Spleen (tissue), 11 donors: ENCODE data around the gene PARD3B. TPM values are rescaled to one million over a fixed set of nuclear protein-coding genes. Genes with fewer than 3 reads are reported as not detected.

ENCODE experiments used
- DNase-seq: peaks from one replicate; pipeline ENCODE4 v3.0.0-alpha.2; 2020
- H3K27ac ChIP-seq, 8 donors: fragments of 200-600 bp; sonication (generic) in 7 of 8; 1 replicate in 4 of 8; 2 replicates in 4 of 8; pipeline versions ENCODE4 v1.5.0 to v1.8.0; 2016 to 2021; ENCODE audit warnings: inconsistent platforms in 4 of 8, mild to moderate bottlenecking in 4 of 8, moderate library complexity in 1 of 8
- H3K27me3 ChIP-seq, 7 donors: fragments of 200-600 bp; sonication (generic) in 6 of 7; replicated peaks in 1 of 7; 1 replicate in 4 of 7; 2 replicates in 3 of 7; pipeline versions ENCODE4 v1.5.0 to v1.8.0; 2016 to 2021; ENCODE audit warnings: inconsistent platforms in 3 of 7, mild to moderate bottlenecking in 1 of 7
- H3K36me3 ChIP-seq, 6 donors: fragments of 200-600 bp; sonication (generic) in 5 of 6; 1 replicate in 4 of 6; 2 replicates in 2 of 6; pipeline versions ENCODE4 v1.5.0 to v1.8.0; 2016 to 2021; ENCODE audit warnings: inconsistent platforms in 2 of 6
- H3K4me1 ChIP-seq, 6 donors: fragments of 200-600 bp; sonication (generic) in 5 of 6; 1 replicate in 3 of 6; 2 replicates in 3 of 6; pipeline versions ENCODE4 v1.5.0 to v1.8.0; 2016 to 2021; ENCODE audit warnings: inconsistent platforms in 3 of 6
- H3K4me3 ChIP-seq, 8 donors: fragments of 200-600 bp; sonication (generic) in 7 of 8; 1 replicate in 4 of 8; 2 replicates in 4 of 8; pipeline versions ENCODE4 v1.5.0 to v1.8.0; 2016 to 2021; ENCODE audit warnings: inconsistent platforms in 4 of 8, mild to moderate bottlenecking in 4 of 8, moderate library complexity in 2 of 8
- H3K9me3 ChIP-seq, 8 donors: fragments of 200-600 bp; sonication (generic) in 7 of 8; 1 replicate in 4 of 8; 2 replicates in 4 of 8; pipeline versions ENCODE4 v1.5.0 to v1.8.0; 2016 to 2021; ENCODE audit warnings: inconsistent platforms in 4 of 8
- POLR2A ChIP-seq, 3 donors: fragments of 450-650 bp; IDR thresholded peaks; one replicate each; pipeline ENCODE4 v1.5.1; 2017; ENCODE audit warnings: antibody characterized with exemption in 3 of 3, mild to moderate bottlenecking in 1 of 3
- POLR2AphosphoS5 ChIP-seq, 3 donors: sonication (generic); formaldehyde crosslinking; IDR thresholded peaks; one replicate each; pipeline ENCODE4 v1.5.1; 2017; ENCODE audit warnings: antibody characterized with exemption in 3 of 3
- WGBS, 5 donors: extraction: QIAGEN DNeasy Blood & Tissue Kit in 3 of 5; methylation state at CpG; one replicate each; pipeline versions ENCODE4 v1.1.5 to v1.1.7; 2013 to 2018; 5-methylcytosine and 5-hydroxymethylcytosine counted together
- intact Hi-C: fragments of 100-400 bp; cut with DNase I; formaldehyde crosslinking; loops from one replicate; pipeline ENCODE4 v1.15.0; 2023; ENCODE audit warnings: low total_unique reads
- polyA plus RNA-seq, 3 donors: library from polyadenylated mRNA; stranded (reverse); fragments of 200-250 nt; gene quantifications; one replicate each; pipeline ENCODE4 v1.2.1, GENCODE V29; 2013
- total RNA-seq, 7 donors: library from RNA; depleted of rRNA in 3 of 7; stranded (reverse); fragments of >200 nt in 3 of 7; fragmentation: NEBNext Ultra II Directional in 4 of 7; extraction: Animal tissue kit (Norgen Biotek cat#: 25700) in 4 of 7; gene quantifications; one replicate each; pipeline versions ENCODE4 v1.1.0 to v1.2.1, GENCODE V29; 2016 to 2021
- TF ChIP-seq, protein P1 (sequence below), 11 experiments: fragments of 200-600 bp in 7 of 11; fragments of 450-650 bp in 4 of 11; sonication (generic) in 4 of 11; IDR thresholded peaks in 8 of 11; conservative IDR thresholded peaks in 3 of 11; 1 replicate in 7 of 11; 2 replicates in 4 of 11; pipeline versions ENCODE4 v1.4.0 to v1.8.0; 2016 to 2021; ENCODE audit warnings: antibody characterized with exemption in 11 of 11, inconsistent platforms in 4 of 11, mild to moderate bottlenecking in 1 of 11
- donor health status: healthy with polysubstance abuse.
- donor health status: DM: no; HTN: no; CAD: no; lungs with moderate emphysema.
- donor health status: DM: no; HTN: no; CAD: no.
- donor health status: Bipolar disorder and iron deficiency.
- donor health status: healthy.
- donor health status: DM: no; HTN: no; CAD: no.
- donor health status: DM: yes; HTN: yes; CAD: no.

PARD3B gene
- total and polyA plus RNA-seq, 10 donors, result 0.85 to 27.8 (median 14.7) TPM

DNA sequence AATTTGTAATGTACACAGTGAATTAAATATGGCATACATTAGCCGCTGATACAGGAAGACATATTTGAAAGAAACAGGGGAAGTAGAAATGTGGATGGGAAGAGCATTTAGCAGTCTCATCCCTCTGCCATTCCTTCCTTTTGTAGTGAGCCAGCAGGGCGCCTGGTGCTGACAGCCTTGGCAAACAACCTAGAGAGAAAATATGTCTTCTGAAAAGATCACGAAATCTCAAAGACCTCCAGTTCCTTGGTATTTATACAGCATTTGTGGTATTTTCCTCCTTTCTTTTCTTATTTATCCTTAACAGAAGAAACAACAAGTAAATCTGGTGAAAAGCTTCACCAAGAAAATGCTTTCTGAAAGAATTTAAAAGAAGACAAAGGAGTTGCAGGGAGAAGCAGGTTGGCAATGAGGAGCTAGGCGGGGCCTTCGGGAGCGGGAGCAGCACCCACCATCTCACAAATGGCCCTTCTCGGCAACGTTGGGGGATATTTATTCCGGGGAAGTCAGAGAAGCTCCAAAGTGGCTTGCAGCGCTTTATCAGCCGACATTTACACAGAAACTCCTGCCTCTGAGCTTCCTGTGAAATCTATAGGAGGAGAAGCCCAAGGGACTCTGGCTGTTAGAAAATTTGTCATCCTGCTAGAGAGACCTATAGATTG lies 731.0 kb downstream of the PARD3B start:
- H3K4me3 ChIP-seq, result no peak overlapping the region
- no peaks in the 10 kb centered on the region for H3K36me3 ChIP-seq
- intact Hi-C loops, result no loop called here
- no peaks in the 10 kb centered on the region for H3K4me1 ChIP-seq
- no peak overlapping the region for H3K27ac ChIP-seq
- H3K27me3 ChIP-seq, result no peaks in the 10 kb centered on the region
- whole genome bisulfite sequencing, 5 donors, result 89 to 96% (median 92%) methylated on average over 11 of the region's 11 CpGs
- no peak for DNase-seq
- H3K9me3 ChIP-seq, result no peaks in the 10 kb centered on the region
- TF ChIP-seq POLR2A (IDR thresholded peaks at IDR 0.05), result no peak
- no peak for TF ChIP-seq POLR2AphosphoS5 (IDR thresholded peaks at IDR 0.05)
- TF ChIP-seq, protein P1, sequence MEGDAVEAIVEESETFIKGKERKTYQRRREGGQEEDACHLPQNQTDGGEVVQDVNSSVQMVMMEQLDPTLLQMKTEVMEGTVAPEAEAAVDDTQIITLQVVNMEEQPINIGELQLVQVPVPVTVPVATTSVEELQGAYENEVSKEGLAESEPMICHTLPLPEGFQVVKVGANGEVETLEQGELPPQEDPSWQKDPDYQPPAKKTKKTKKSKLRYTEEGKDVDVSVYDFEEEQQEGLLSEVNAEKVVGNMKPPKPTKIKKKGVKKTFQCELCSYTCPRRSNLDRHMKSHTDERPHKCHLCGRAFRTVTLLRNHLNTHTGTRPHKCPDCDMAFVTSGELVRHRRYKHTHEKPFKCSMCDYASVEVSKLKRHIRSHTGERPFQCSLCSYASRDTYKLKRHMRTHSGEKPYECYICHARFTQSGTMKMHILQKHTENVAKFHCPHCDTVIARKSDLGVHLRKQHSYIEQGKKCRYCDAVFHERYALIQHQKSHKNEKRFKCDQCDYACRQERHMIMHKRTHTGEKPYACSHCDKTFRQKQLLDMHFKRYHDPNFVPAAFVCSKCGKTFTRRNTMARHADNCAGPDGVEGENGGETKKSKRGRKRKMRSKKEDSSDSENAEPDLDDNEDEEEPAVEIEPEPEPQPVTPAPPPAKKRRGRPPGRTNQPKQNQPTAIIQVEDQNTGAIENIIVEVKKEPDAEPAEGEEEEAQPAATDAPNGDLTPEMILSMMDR (IDR thresholded peaks at IDR 0.05 in 8 of 11, conservative IDR thresholded peaks at IDR 0.05 in 3 of 11), result no peak

DNA sequence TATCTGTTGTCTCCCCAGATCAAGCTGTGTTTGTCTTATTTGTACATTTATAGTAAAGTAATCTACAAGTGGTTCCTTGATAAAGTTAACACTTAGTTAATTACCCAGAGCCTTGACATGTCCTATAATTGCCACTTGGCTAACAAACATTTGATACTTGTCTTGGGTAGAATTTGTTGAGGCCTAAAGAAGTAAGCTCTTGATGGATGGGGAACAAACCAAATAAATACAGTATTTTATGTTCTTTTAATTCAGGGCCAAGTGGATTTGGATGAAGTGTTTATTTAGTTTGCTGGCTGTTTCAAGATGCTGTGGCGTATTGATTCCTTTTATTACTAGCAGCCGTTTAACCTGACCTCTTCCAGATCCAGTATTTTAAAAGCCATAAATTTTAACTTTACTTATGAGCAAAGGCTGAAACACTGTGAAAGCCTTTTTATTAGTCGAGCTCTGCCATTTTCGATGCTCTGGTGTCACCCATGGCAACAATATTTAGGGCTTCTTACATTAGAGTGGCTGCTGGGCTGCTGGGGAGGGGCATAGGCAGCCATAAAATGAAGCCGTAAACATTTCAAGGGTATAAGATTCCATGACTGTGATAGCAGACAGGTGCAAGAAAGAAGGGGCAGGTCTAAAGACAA lies 735.4 kb downstream of the PARD3B start:
- WGBS, 5 donors, result 89 to 95% (median 92%) methylated on average over 5 of the region's 5 CpGs
- H3K4me3 ChIP-seq, result no peak overlapping the region
- H3K27me3 ChIP-seq, result no peaks in the 10 kb centered on the region
- no peaks in the 10 kb centered on the region for H3K9me3 ChIP-seq
- no peak for DNase-seq
- H3K27ac ChIP-seq, result no peak overlapping the region
- TF ChIP-seq POLR2A (IDR thresholded peaks at IDR 0.05), result no peak
- TF ChIP-seq, protein P1 (IDR thresholded peaks at IDR 0.05 in 8 of 11, conservative IDR thresholded peaks at IDR 0.05 in 3 of 11), result no peak
- no peak for TF ChIP-seq POLR2AphosphoS5 (IDR thresholded peaks at IDR 0.05)
- no peaks in the 10 kb centered on the region for H3K4me1 ChIP-seq
- H3K36me3 ChIP-seq, result no peaks in the 10 kb centered on the region
- intact Hi-C loops, result no loop called here

DNA sequence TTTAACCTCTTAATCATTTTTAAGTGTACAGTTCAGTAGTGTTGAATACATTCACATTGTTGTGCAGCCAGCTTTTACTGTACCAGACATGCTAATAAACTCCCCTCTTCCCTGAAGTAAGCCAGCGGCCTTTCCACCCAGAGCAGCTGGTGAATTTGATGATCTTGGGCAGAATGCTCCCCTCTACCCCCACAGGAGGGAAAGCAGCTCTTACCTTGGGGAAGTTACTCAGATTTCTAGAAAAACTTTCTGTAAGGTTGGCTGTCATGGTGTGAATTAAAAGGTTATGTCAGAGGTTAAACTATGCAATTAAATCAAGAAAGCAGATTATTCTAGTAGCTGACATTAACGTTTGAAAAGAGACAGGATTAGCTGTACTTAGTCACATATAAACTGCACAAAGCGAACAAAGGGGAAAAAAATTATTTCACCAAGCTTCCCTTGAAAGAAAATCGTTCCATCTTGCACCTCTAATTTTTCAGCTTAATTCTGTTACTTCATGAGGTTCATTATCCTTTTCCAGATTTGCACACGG lies 738.5 kb downstream of the PARD3B start:
- WGBS, 5 donors, result 76 to 89% (median 85%) methylated on average over 5 of the region's 5 CpGs
- H3K27me3 ChIP-seq, result no peaks in the 10 kb centered on the region
- H3K4me1 ChIP-seq, result no peaks in the 10 kb centered on the region
- no peaks in the 10 kb centered on the region for H3K9me3 ChIP-seq
- H3K4me3 ChIP-seq, result no peak overlapping the region
- no peak overlapping the region for H3K27ac ChIP-seq
- no peak for DNase-seq
- no peak for TF ChIP-seq POLR2AphosphoS5 (IDR thresholded peaks at IDR 0.05)
- TF ChIP-seq, protein P1 (IDR thresholded peaks at IDR 0.05 in 8 of 11, conservative IDR thresholded peaks at IDR 0.05 in 3 of 11), result no peak
- intact Hi-C loops, result no loop called here
- H3K36me3 ChIP-seq, result no peaks in the 10 kb centered on the region

DNA sequence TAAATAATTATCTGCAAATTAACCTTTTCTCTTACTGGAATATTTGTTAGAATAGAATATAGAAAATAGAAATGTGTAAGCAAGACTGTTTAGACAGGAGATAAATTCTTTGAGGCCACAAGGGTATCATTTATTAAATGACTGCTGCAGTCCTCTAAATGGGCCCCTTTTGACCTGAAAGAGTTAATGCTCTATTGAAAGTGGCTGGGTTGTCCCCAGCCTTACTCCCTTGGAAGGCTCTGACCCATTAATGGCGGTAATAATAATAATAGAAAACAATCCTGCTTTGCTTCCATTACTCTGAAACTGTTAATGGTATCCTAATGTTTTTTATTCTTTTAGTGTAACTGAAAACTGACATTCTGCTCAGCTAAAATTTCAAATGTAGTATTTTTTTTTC lies 739.1 kb downstream of the PARD3B start:
- 85 to 100% (median 89%) methylated on average over 1 of the region's 1 CpG for WGBS, 5 donors
- Histone ChIP-seq H3K4me3 (no peak overlapping the region), H3K27ac (no peak overlapping the region), H3K9me3 (no peaks in the 10 kb centered on the region), H3K27me3 (no peaks in the 10 kb centered on the region), H3K4me1 (no peaks in the 10 kb centered on the region), H3K36me3 (no peaks in the 10 kb centered on the region)
- no peak for TF ChIP-seq POLR2AphosphoS5 (IDR thresholded peaks at IDR 0.05)
- TF ChIP-seq, protein P1 (IDR thresholded peaks at IDR 0.05 in 8 of 11, conservative IDR thresholded peaks at IDR 0.05 in 3 of 11), result no peak
- no peak for TF ChIP-seq POLR2A (IDR thresholded peaks at IDR 0.05)
- intact Hi-C loops, result no loop called here
- no peak for DNase-seq
